Testis (tissue), 3 donors: Measurements from ENCODE around the gene BMPR1B. TPM values are rescaled to one million over a fixed set of nuclear protein-coding genes. Genes with fewer than 3 reads are reported as not detected.
"Not testable (repeated sequence)": the region's sequence is repeated elsewhere in the genome, so short reads cannot be mapped to it uniquely, and the experiment has no call there.

Source experiments
- DNase-seq: peaks from one replicate; pipeline ENCODE4 v3.0.0-alpha.2; 2019
- H3K27ac ChIP-seq, 2 donors: fragments of 200-600 bp; sonication (generic); one replicate each; pipeline ENCODE4 v1.5.1; 2019
- H3K27me3 ChIP-seq: fragments of 200-600 bp; sonication (generic); one replicate; pipeline ENCODE4 v1.5.1; 2019
- H3K36me3 ChIP-seq: fragments of 200-600 bp; sonication (generic); one replicate; pipeline ENCODE4 v1.5.1; 2017; ENCODE audit warnings: low read depth; ENCODE audit errors: missing control alignments
- H3K4me1 ChIP-seq: fragments of 200-600 bp; sonication (generic); one replicate; pipeline ENCODE4 v1.5.1; 2019
- H3K4me3 ChIP-seq, 2 donors: fragments of 200-600 bp; sonication (generic); one replicate each; pipeline ENCODE4 v1.5.1; 2017 to 2019
- H3K9me3 ChIP-seq: fragments of 200-600 bp; sonication (generic); one replicate; pipeline ENCODE4 v1.5.1; 2017
- POLR2A ChIP-seq: fragments of 450-650 bp; IDR thresholded peaks from one replicate; pipeline ENCODE4 v1.6.1; 2017; ENCODE audit warnings: antibody characterized with exemption, mild to moderate bottlenecking, moderate library complexity
- WGBS, 2 donors: methylation state at CpG; one replicate each; pipeline ENCODE4 v1.1.5; 2018; 5-methylcytosine and 5-hydroxymethylcytosine counted together
- intact Hi-C: fragments of 100-400 bp; cut with DNase I; formaldehyde crosslinking; loops from one replicate; pipeline ENCODE4 v1.15.1; 2023; ENCODE audit warnings: low total_unique reads
- polyA plus RNA-seq: library from polyadenylated mRNA; stranded (reverse); fragments of 350-450 nt; fragmentation: Illumina TruSeq; extraction: RNeasy Lipid Tissue Mini Kit (QIAGEN cat#74804); gene quantifications from one replicate; pipeline ENCODE4 v1.2.3, GENCODE V29; 2014; ENCODE audit warnings: low read depth, low replicate concordance; ENCODE audit not compliant: insufficient read depth
- total RNA-seq, 2 donors: library from RNA; depleted of rRNA; stranded (reverse); fragments of >200 nt; gene quantifications; one replicate each; pipeline ENCODE4 v1.2.3, GENCODE V29; 2016
- TF ChIP-seq, protein P1 (sequence below), 3 experiments: fragments of 450-650 bp in 2 of 3; fragments of 200-600 bp in 1 of 3; sonication (generic) in 1 of 3; IDR thresholded peaks; one replicate each; pipeline ENCODE4 v1.5.1; 2016 to 2019; ENCODE audit warnings: antibody characterized with exemption in 3 of 3, mild to moderate bottlenecking in 2 of 3, moderate library complexity in 1 of 3

The BMPR1B gene
- total and polyA plus RNA-seq, 3 donors from 2014 or later, result 7.5 to 13.0 (median 9.1) TPM

DNA sequence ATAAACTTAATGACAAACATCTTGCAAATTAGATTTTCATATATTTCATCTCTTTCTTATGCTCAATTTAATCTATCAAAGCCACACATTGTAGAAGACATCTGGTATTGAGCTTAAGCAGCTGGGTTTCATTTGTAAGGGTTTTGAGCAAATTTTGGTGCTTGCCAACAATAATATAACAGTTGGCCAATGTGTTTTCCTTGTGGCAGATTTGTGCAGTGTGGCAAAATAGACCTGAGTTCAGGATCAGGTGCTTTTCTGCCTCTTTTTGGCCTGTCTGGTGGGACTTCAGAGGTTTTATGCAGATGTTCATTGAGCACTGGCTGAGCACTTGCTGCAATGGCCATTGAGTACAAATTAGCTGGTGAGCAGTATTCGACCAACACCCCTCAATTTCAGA lies 301.9 kb downstream of the BMPR1B start:
- no peaks in the 10 kb centered on the region for H3K9me3 ChIP-seq
- H3K27ac ChIP-seq, result no peak overlapping the region
- DNase-seq, result no peak
- H3K27me3 ChIP-seq, result no peaks in the 10 kb centered on the region
- intact Hi-C loops, result no loop called here
- 80 to 88% methylated on average over 1 of the region's 1 CpG for WGBS, 2 donors
- H3K36me3 ChIP-seq, result no peaks in the 10 kb centered on the region
- TF ChIP-seq POLR2A, result no peak
- TF ChIP-seq, protein P1, sequence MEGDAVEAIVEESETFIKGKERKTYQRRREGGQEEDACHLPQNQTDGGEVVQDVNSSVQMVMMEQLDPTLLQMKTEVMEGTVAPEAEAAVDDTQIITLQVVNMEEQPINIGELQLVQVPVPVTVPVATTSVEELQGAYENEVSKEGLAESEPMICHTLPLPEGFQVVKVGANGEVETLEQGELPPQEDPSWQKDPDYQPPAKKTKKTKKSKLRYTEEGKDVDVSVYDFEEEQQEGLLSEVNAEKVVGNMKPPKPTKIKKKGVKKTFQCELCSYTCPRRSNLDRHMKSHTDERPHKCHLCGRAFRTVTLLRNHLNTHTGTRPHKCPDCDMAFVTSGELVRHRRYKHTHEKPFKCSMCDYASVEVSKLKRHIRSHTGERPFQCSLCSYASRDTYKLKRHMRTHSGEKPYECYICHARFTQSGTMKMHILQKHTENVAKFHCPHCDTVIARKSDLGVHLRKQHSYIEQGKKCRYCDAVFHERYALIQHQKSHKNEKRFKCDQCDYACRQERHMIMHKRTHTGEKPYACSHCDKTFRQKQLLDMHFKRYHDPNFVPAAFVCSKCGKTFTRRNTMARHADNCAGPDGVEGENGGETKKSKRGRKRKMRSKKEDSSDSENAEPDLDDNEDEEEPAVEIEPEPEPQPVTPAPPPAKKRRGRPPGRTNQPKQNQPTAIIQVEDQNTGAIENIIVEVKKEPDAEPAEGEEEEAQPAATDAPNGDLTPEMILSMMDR (IDR thresholded peaks at IDR 0.05), result no peak
- H3K4me3 ChIP-seq, result no peak overlapping the region
- no peaks in the 10 kb centered on the region for H3K4me1 ChIP-seq

DNA sequence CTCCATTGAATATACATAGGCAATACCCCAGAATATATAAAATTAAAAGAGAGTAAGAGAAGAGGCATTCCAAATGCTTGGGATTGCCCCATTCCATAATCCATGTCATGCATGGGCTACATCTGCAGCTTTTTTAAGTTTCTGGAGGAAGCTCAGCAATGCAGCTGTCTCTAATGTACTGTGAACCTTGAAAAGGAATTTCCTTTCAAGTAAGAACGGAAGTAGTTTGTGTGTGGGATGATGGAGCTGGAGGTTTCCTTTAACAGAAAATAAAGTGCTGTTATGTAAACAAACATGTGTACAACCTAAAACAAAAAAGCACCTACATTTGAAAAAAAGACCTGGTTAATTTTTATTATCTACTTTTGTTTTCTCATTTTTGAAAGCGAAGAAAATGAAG lies 303.5 kb downstream of the BMPR1B start:
- Histone ChIP-seq H3K9me3 (no peaks in the 10 kb centered on the region), H3K36me3 (no peaks in the 10 kb centered on the region), H3K27ac (no peak overlapping the region), H3K4me1 (no peaks in the 10 kb centered on the region), H3K27me3 (no peaks in the 10 kb centered on the region), H3K4me3 (no peak overlapping the region)
- intact Hi-C loops, result no loop called here
- no peak for DNase-seq
- TF ChIP-seq, protein P1 (IDR thresholded peaks at IDR 0.05), result no peak
- no peak for TF ChIP-seq POLR2A
- 58 to 64% methylated on average over 2 of the region's 2 CpGs for WGBS, 2 donors

DNA sequence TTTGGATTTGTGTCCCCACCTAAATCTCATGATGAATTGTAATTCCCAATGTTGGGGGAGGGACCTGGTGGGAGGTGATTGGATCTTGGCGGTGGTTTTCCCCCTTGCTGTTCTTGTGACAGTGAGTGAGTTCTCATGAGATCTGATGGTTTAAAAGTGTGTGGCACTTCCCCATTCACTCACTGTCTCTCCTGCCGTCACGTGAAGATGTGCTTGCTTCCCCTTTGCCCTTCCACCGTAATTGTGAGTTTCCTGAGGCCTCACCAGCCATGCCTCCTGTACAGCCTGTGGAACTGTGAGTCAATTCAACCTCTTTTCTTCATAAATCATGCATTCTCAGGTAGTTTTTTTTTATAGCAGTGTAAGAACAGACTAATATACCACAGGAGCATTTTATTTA lies 304.0 kb downstream of the BMPR1B start:
- H3K36me3 ChIP-seq, H3K27ac ChIP-seq, DNase-seq, H3K4me1 ChIP-seq, H3K27me3 ChIP-seq, H3K9me3 ChIP-seq, H3K4me3 ChIP-seq, intact Hi-C loops: not testable (repeated sequence)
- 85 to 87% methylated on average over 4 of the region's 4 CpGs for WGBS, 2 donors

DNA sequence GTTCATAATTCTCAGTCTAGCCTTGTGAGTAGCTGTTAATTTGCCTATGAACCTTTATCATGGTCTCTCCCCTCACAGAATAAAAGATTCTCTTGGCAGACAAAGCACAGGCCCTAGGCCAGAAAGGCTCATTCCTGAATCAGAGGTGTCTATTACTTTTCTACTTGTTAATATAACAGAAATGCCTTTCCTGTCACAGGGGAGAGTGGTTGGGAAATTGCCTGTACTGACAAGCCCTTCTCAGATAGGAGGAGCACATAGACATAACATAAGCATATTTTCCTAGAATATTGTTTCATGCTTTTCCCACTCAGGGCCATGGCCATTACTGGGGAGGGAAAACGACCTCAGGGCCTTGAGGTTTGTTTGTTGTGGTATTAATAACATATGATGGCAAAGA lies 308.3 kb downstream of the BMPR1B start:
- WGBS, 2 donors, result 18 to 27% methylated on average over 1 of the region's 1 CpG
- H3K27ac ChIP-seq, result no peak overlapping the region

DNA sequence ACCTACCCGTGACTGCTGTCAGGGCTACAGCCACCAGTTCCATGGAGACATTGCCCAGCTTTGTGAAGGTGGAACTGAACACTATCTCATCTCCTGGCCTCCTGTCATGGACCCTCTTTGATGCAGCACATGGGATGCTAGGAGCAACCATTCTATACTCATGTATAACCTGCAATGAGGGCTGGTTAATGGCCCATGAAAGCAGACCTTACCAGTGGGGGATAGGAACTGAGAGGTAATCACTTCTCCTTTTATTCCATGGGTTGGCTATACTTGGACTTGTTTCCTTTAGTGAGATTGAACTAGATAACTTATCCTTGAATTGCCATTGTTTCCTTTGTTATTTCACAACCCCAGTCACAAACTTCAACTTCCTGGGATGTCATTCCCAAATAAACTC lies 310.6 kb downstream of the BMPR1B start:
- no peak for TF ChIP-seq POLR2A
- TF ChIP-seq, protein P1 (IDR thresholded peaks at IDR 0.05), result no peak
- intact Hi-C loops, result no loop called here
- no peaks in the 10 kb centered on the region for H3K4me1 ChIP-seq
- H3K27ac ChIP-seq, result no peak overlapping the region
- H3K36me3 ChIP-seq, result no peaks in the 10 kb centered on the region
- H3K4me3 ChIP-seq, result no peak overlapping the region
- 94 to 100% methylated on average over 1 of the region's 1 CpG for WGBS, 2 donors
- no peaks in the 10 kb centered on the region for H3K27me3 ChIP-seq
- H3K9me3 ChIP-seq, result no peaks in the 10 kb centered on the region
- no peak for DNase-seq

More for the DNA sequence above, 308.3 kb downstream of the BMPR1B start:
- DNase-seq, result no peak
- Histone ChIP-seq H3K9me3 (no peaks in the 10 kb centered on the region), H3K4me1 (no peaks in the 10 kb centered on the region), H3K36me3 (no peaks in the 10 kb centered on the region), H3K4me3 (no peak overlapping the region), H3K27me3 (no peaks in the 10 kb centered on the region)
- TF ChIP-seq, protein P1 (IDR thresholded peaks at IDR 0.05), result no peak
- no peak for TF ChIP-seq POLR2A
- intact Hi-C loops, result no loop called here
